ENCODE data around the gene VPS36. TPM values are rescaled to one million over a fixed set of nuclear protein-coding genes. Genes with fewer than 3 reads are reported as not detected.

The VPS36 gene, protein sequence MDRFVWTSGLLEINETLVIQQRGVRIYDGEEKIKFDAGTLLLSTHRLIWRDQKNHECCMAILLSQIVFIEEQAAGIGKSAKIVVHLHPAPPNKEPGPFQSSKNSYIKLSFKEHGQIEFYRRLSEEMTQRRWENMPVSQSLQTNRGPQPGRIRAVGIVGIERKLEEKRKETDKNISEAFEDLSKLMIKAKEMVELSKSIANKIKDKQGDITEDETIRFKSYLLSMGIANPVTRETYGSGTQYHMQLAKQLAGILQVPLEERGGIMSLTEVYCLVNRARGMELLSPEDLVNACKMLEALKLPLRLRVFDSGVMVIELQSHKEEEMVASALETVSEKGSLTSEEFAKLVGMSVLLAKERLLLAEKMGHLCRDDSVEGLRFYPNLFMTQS
- total RNA-seq (2022; extraction: Qiagen RNA extraction) = 11.2 to 14.4 TPM (median 12.9 TPM) in 5 replicates

DNA sequence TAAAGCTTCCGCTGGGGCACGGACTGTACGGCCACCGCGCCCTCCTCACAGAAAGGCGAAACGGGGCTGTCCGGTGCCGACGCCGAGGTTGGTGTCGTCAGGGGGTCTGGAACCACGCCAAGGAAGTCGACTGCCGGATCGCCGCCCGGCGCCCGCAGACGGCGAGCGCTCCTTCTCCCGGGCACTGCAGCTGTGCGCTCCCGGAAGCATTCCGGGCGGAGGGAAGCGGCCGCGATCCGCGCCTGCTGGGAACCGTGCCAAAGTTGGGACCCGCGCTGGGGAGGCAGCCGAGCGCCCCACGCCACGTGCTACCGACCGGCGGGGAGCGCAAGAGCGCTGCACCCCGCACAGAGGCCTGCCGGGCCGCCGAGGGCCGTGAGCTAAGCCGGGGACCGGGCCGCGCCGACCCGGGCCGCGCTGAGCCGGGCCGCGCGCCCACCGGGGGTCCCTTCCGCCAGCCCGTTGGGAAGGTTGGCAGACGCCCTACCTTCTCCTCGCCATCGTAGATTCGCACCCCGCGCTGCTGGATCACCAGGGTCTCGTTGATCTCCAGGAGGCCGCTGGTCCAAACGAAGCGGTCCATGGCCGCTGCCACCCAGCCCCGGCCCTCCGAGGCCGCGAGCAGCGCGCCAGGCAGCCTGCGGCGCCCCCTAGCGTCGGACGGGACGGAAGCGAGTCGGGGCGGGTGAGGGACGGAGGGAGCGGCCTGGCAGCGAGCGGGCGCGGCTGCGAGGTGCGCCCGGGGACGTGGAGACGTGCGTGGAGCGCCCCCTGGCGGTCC lies at the start of gene VPS36:
Gene VPS36 (minus strand): TSS at position 623 of the 781 bp plus-strand sequence. CDS start 40 bp downstream, at position 583.

DNA sequence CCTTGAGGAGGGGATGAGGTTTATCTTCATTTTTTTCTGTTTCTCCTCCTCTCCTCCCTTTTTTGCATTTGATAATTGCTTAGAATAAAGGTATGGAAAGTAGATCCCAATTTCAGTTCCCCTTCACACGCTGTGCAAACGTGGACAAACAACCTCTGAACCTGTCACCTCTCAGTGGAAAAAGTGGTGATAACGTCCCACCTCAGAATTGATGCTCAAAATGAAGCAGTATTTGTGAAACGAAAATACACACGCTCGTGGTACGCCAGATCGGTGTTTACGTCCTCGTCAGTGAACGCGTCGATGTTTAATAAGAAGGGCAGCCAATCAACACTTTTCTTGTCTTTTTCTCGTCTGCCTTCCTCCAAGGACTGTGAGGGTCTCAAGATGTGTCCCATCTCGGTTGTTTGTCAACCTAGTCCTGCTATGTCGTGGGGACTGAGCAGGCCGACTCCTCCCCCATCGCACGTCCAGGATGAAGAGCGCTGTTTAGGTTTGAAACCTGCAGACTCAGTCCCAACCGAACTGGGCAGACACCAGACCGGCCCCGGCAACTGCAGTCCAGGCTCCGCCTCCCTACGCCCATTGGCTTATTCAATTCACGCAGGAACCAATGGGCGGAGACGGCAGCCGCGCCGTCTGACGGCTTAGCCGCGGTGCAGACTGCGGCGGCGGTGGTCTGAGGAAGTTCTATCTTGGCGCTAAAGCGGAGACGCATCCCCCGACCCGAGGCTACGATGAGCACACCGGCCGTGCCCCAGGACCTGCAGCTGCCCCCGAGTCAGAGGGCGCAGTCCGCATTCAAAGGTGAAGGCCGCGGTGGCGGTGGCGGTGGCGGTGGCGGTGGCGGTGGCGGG lies 4.6 kb upstream of the VPS36 start, which contains the start of gene CKAP2:
Gene CKAP2 (plus strand): TSS at position 659 of the 857 bp plus-strand sequence. CDS start 79 bp downstream, at position 738.

DNA sequence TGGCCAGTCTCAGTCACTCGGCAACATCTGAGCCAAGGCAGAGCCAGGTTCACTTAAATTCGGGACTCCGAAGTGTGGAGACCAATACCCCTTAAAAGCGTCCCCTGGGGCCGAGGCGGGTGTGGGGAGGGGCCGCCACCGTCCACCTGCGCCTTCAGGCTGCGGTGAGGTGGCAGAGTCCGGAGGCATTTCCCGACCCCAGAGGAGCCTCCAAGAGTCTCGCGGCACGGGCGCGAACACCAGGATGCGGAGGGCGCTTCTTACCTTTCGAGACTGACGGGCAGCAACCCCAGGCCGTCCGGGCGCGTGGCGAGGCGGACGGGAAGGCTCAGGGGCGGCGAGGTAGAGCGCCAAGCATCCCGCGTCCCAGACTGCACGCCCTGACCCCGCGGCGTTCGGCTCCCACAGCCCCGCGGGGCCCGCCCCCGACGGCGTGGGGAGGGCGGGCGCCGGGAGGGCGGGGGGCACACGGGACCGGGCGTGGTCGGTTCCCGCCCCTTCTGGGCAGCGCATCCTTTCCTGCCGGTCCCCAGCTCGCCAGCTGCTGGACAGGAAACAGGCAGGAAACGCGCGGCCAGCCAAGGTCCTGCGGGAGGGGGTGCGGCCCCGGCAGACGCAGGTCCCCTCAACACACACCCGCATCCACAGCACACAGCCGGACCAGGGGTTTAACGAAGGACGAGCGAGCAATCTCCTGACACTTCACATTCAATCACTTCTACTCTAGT lies 44.5 kb downstream of the VPS36 start, which contains the start of gene THSD1:
Gene THSD1 (minus strand): TSS at position 406 of the 728 bp plus-strand sequence. CDS start 3,572 bp downstream, outside the sequence.

Other genes with a start within 250 kb of the VPS36 start
- 5.2 to 6.7 TPM (median 6.1 TPM) in 5 replicates for gene THSD1, start 44.5 kb downstream of the VPS36 start, total RNA-seq (2022; extraction: Qiagen RNA extraction)
- gene CKAP2, start 4.8 kb upstream of the VPS36 start, total RNA-seq (2022; extraction: Qiagen RNA extraction) = 23.6 to 37.7 TPM (median 29.2 TPM) in 5 replicates
- 5.2 to 6.9 TPM (median 5.8 TPM) in 5 replicates for gene HNRNPA1L2, start 191.8 kb upstream of the VPS36 start, total RNA-seq (2022; extraction: Qiagen RNA extraction)
- 39.7 to 47.3 TPM (median 40.8 TPM) in 5 replicates for gene SUGT1, start 202.2 kb upstream of the VPS36 start, total RNA-seq (2022; extraction: Qiagen RNA extraction)

Data from A549 treated with Hydrocortisone at 1 μM for 4 hours (cell line).